ENCODE measurements around the gene BCL2. TPM values are rescaled to one million over a fixed set of nuclear protein-coding genes. Genes with fewer than 3 reads are reported as not detected.

The BCL2 gene
- total RNA-seq, 4 donors from 2014 or later: 16.2 to 54.5 (median 20.7) TPM

GRCh38 chr18:63159590-63159989, 160.0 kb downstream of the BCL2 start:
- TF ChIP-seq POLR2A (IDR thresholded peaks at IDR 0.05): no peak
- TF ChIP-seq, protein P1, sequence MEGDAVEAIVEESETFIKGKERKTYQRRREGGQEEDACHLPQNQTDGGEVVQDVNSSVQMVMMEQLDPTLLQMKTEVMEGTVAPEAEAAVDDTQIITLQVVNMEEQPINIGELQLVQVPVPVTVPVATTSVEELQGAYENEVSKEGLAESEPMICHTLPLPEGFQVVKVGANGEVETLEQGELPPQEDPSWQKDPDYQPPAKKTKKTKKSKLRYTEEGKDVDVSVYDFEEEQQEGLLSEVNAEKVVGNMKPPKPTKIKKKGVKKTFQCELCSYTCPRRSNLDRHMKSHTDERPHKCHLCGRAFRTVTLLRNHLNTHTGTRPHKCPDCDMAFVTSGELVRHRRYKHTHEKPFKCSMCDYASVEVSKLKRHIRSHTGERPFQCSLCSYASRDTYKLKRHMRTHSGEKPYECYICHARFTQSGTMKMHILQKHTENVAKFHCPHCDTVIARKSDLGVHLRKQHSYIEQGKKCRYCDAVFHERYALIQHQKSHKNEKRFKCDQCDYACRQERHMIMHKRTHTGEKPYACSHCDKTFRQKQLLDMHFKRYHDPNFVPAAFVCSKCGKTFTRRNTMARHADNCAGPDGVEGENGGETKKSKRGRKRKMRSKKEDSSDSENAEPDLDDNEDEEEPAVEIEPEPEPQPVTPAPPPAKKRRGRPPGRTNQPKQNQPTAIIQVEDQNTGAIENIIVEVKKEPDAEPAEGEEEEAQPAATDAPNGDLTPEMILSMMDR (IDR thresholded peaks at IDR 0.05): no peak
- Histone ChIP-seq H3K4me3 (no peak overlapping the region), H3K27ac (peak overlapping the region in 3 of 4 donors; percentile 84 to 93 (median 87)), H3K36me3 (no peaks in the 10 kb centered on the region), H3K4me1 (peaks cover 7 to 57% (median 35%) of the 10 kb centered on the region in 4 donors), H3K9me3 (no peaks in the 10 kb centered on the region), H3K27me3 (no peaks in the 10 kb centered on the region)
- DNase-seq: no peak

GRCh38 chr18:63158676-63159291, 160.8 kb downstream of the BCL2 start:
- Histone ChIP-seq H3K4me3 (no peak overlapping the region), H3K27ac (peak overlapping the region; percentile 64 to 93 (median 86)), H3K36me3 (no peaks in the 10 kb centered on the region), H3K9me3 (no peaks in the 10 kb centered on the region), H3K4me1 (peaks cover 7 to 57% (median 35%) of the 10 kb centered on the region in 4 donors), H3K27me3 (no peaks in the 10 kb centered on the region)
- TF ChIP-seq, protein P1 (IDR thresholded peaks at IDR 0.05): no peak
- TF ChIP-seq POLR2A (IDR thresholded peaks at IDR 0.05): no peak
- no peak for DNase-seq

DNA sequence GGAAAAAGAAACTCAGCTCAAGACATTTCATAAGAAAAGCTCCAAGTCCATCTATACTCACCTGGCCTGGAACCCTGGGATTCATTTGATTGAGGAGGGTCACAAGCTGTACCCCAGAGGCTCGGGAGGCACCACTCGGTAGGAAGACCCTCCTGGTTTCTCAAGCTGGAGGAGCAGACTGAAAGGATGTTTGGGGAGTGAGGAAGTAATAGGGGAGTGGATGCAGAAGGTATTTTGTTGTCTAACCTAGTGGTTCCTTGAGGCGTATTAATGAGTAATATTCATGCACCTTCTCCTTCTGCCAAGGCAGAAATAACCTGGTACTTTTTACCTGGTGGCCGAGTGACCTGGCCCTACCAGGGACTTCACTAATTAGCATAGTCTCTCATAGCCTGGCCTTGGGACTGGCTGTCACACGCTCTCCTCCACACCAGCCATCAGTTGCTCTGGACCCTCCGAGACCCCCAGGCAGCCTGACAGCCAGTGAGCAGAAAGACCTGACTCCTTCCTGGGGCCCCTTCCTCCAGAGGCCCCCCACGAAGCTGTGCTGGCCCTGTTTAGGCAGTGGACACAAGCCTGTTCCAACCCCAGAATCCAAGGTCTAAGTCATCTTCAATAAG, 161.4 kb downstream of the BCL2 start:
- Histone ChIP-seq H3K4me3 (peak overlapping the region in 2 of 4 donors; percentile 4 to 12), H3K36me3 (no peaks in the 10 kb centered on the region), H3K27ac (peak overlapping the region; percentile 64 to 93 (median 86)), H3K9me3 (no peaks in the 10 kb centered on the region), H3K27me3 (no peaks in the 10 kb centered on the region), H3K4me1 (peaks cover 7 to 57% (median 35%) of the 10 kb centered on the region in 4 donors)
- no peak for TF ChIP-seq POLR2A (IDR thresholded peaks at IDR 0.05)
- TF ChIP-seq, protein P1 (IDR thresholded peaks at IDR 0.05): peak in 1 of 6 experiments; percentile 4
- no peak for DNase-seq

- no peaks in the 10 kb centered on the region for H3K9me3 ChIP-seq
- no peaks in the 10 kb centered on the region for H3K36me3 ChIP-seq
- H3K27me3 ChIP-seq: no peaks in the 10 kb centered on the region
- H3K4me3 ChIP-seq: peak overlapping the region in 2 of 4 donors; percentile 4 to 12
- peak overlapping the region; percentile 64 to 93 (median 86) for H3K27ac ChIP-seq
- peaks cover 7 to 52% (median 32%) of the 10 kb centered on the region in 4 donors for H3K4me1 ChIP-seq
- DNase-seq: peak in 2 of 3 donors; percentile 57 to 67
- no peak for TF ChIP-seq POLR2A (IDR thresholded peaks at IDR 0.05)
- TF ChIP-seq, protein P1 (IDR thresholded peaks at IDR 0.05): no peak
These were observed 162.1 kb downstream of the BCL2 start for GRCh38 chr18:63157293-63158011.

- no peaks in the 10 kb centered on the region for H3K27me3 ChIP-seq
- peaks cover 4 to 39% (median 21%) of the 10 kb centered on the region in 4 donors for H3K4me1 ChIP-seq
- H3K36me3 ChIP-seq: no peaks in the 10 kb centered on the region
- TF ChIP-seq, protein P1 (IDR thresholded peaks at IDR 0.05): no peak
- no peak for TF ChIP-seq POLR2A (IDR thresholded peaks at IDR 0.05)
- no peak for DNase-seq
- peak overlapping the region in 3 of 4 donors; percentile 31 to 67 (median 49) for H3K4me3 ChIP-seq
- H3K27ac ChIP-seq: peak overlapping the region; percentile 64 to 93 (median 84)
- H3K9me3 ChIP-seq: no peaks in the 10 kb centered on the region
These were observed 163.4 kb downstream of the BCL2 start for GRCh38 chr18:63155910-63156773.

Data from Peyer's patch (tissue), 4 donors.